H1 (cell line): ENCODE results near the gene WLS. TPM values are rescaled to one million over a fixed set of nuclear protein-coding genes. Genes with fewer than 3 reads are reported as not detected.

Source experiments
- CTCF ChIP-seq, 3 experiments: IDR thresholded peaks; 1 replicate in 2 of 3; 2 replicates in 1 of 3; pipeline versions ENCODE4 v1.5.1 to v1.6.1; 2011; ENCODE audit warnings: low read length in 3 of 3, mild to moderate bottlenecking in 3 of 3, inconsistent platforms in 2 of 3, low read depth in 1 of 3, moderate library complexity in 1 of 3; ENCODE audit not compliant: insufficient read depth in 1 of 3; ENCODE audit errors: control extremely low read depth in 1 of 3
- TCF12 ChIP-seq: IDR thresholded peaks from 2 replicates; pipeline ENCODE4 v1.6.1; 2011; ENCODE audit warnings: low read depth, mild to moderate bottlenecking, low read length
- polyA plus RNA-seq, 7 experiments: library from polyadenylated mRNA; depleted of rRNA in 3 of 7; stranded (reverse) in 5 of 7; unstranded in 2 of 7; fragments of >200 nt in 5 of 7; fragments of 200-250 nt in 2 of 7; gene quantifications; 1 replicate in 5 of 7; 2 replicates in 1 of 7; 4 replicates in 1 of 7; pipeline versions ENCODE4 v1.2.1 to v1.2.3, GENCODE V29; 2011 to 2013; ENCODE audit warnings: missing spikeins in 2 of 7, mixed read lengths in 2 of 7
- total RNA-seq: library from RNA; stranded (reverse); fragmentation: NEBNext Ultra II Directional; extraction: Animal tissue kit (Norgen Biotek cat#: 25700); gene quantifications from 2 replicates; pipeline ENCODE4 v1.2.1, GENCODE V29; 2021

The WLS gene
- total and polyA plus RNA-seq, 2 of the 8 experiments (the other 6 are each of a cell fraction or from before 2014, with no cell fraction given): 1.2 to 2.7 TPM

GRCh38 chr1:68227598-68227997 lies 4.7 kb downstream of the WLS start (continued):
- TF ChIP-seq CTCF (IDR thresholded peaks at IDR 0.05; ENCODE audit: control extremely low read depth in 1 of 3, insufficient read depth in 1 of 3, low read depth in 1 of 3, low read length in 3 of 3) (no peak), TCF12 (no peak)
